Panc1 (cell line): Measurements from ENCODE around the gene SSR4. TPM values are rescaled to one million over a fixed set of nuclear protein-coding genes. Genes with fewer than 3 reads are reported as not detected.

Experiments
- ATAC-seq: fragments of 200-7000 bp; cut with Tn5 transposase; 2 replicates; pipeline ENCODE4 v1.9.1; 2020; ENCODE audit warnings: mild to moderate bottlenecking, moderate library complexity
- BruUV-seq: library from RNA; stranded (reverse); fragments of 400-500 nt; replicated peaks from 2 replicates; lab custom pipeline; 2021; lab: Mats Ljungman, UMichigan
- CTCF ChIA-PET: fragments of 300-600 bp; sonication (Branson Sonifier 250); formaldehyde crosslinking; loops from one replicate; lab custom pipeline; 2022; ENCODE audit warnings: antibody characterized with exemption; lab: Charles Lee
- POLR2A ChIA-PET: fragments of 300-600 bp; sonication (Branson Sonifier 250); formaldehyde crosslinking; loops from one replicate; lab custom pipeline; 2022; ENCODE audit warnings: antibody characterized with exemption; lab: Charles Lee
- DNase-seq: peaks from one replicate; pipeline ENCODE4 v3.0.0-alpha.2; 2010; ENCODE audit warnings: low read depth, low spot score
- H3K27ac ChIP-seq: 2 replicates; pipeline ENCODE4 v1.5.1; 2011; ENCODE audit warnings: mild to moderate bottlenecking, low read length, inconsistent platforms
- H3K27me3 ChIP-seq: fragments of 200-500 bp; sonication (Bioruptor generic); 2 replicates; pipeline ENCODE4 v1.6.0; 2014; ENCODE audit warnings: low read length, inconsistent platforms; ENCODE audit not compliant: control insufficient read depth, insufficient read depth
- H3K36me3 ChIP-seq: fragments of 200-500 bp; sonication (Bioruptor generic); 2 replicates; pipeline ENCODE4 v1.5.1; 2014; ENCODE audit warnings: inconsistent platforms, mild to moderate bottlenecking, low read length, moderate library complexity; ENCODE audit not compliant: control insufficient read depth, insufficient read depth
- H3K4me1 ChIP-seq: 2 replicates; pipeline ENCODE4 v1.5.1; 2011; ENCODE audit warnings: inconsistent platforms, mild to moderate bottlenecking, low read length, moderate library complexity; ENCODE audit not compliant: control insufficient read depth, insufficient read depth
- H3K4me3 ChIP-seq, 2 experiments: 2 replicates each; pipeline ENCODE4 v1.5.1; 2011 to 2012; ENCODE audit warnings: low read depth in 2 of 2, low read length in 2 of 2, mild to moderate bottlenecking in 2 of 2, inconsistent platforms in 1 of 2, moderate library complexity in 1 of 2
- H3K9me3 ChIP-seq: fragments of 200-500 bp; sonication (Bioruptor generic); 2 replicates; pipeline ENCODE4 v1.5.1; 2014; ENCODE audit warnings: low read depth, mild to moderate bottlenecking, inconsistent platforms, low read length, moderate library complexity; ENCODE audit not compliant: control insufficient read depth, insufficient read depth
- CTCF ChIP-seq: fragments of 450-650 bp; IDR thresholded peaks from 2 replicates; pipeline ENCODE4 v1.5.1; 2017; ENCODE audit warnings: mild to moderate bottlenecking
- POLR2AphosphoS5 ChIP-seq: IDR thresholded peaks from 2 replicates; pipeline ENCODE4 v1.6.1; 2012; ENCODE audit warnings: mild to moderate bottlenecking, low read depth, low read length, moderate library complexity
- REST ChIP-seq, 2 experiments: IDR thresholded peaks; 2 replicates each; pipeline ENCODE4 v1.6.1; 2011 to 2012; ENCODE audit warnings: low read depth in 2 of 2, control low read depth in 1 of 2, low read length in 1 of 2, mild to moderate bottlenecking in 1 of 2, moderate library complexity in 1 of 2; ENCODE audit not compliant: insufficient read depth in 1 of 2
- SIN3A ChIP-seq: IDR thresholded peaks from 2 replicates; pipeline ENCODE4 v1.6.1; 2012; ENCODE audit warnings: low read depth, mild to moderate bottlenecking, low read length, moderate library complexity, borderline replicate concordance; ENCODE audit not compliant: insufficient read depth
- TCF7L2 ChIP-seq: IDR thresholded peaks from 2 replicates; pipeline ENCODE4 v1.6.1; 2011; ENCODE audit warnings: mild to moderate bottlenecking, low read depth, low read length, inconsistent platforms
- in situ Hi-C: cut with HindIII; loops from 2 replicates; pipeline ENCODE4 v1.10.0; 2016; ENCODE audit warnings: low sequenced_read_pairs, low pct_unique_long_range_greater_than_20kb
- intact Hi-C: fragments of 100-400 bp; cut with micrococcal nuclease; formaldehyde crosslinking; loops from one replicate; pipeline ENCODE4 v1.10.0; 2022; ENCODE audit not compliant: unreplicated experiment
- total RNA-seq: library from RNA; stranded (reverse); gene quantifications from one replicate; pipeline ENCODE4 v1.2.1, GENCODE V29; 2021; ENCODE audit not compliant: unreplicated experiment

Gene SSR4
- total RNA-seq, 1 experiment from 2014 or later, result 504 TPM

- no peak for ATAC-seq
- Histone ChIP-seq H3K36me3 (no peaks in the 10 kb centered on the region), H3K27ac (peak overlapping the region; percentile 83), H3K27me3 (no peaks in the 10 kb centered on the region), H3K4me1 (peaks cover 10% of the 10 kb centered on the region; the same call in 1 of the 2 replicates), H3K9me3 (no peaks in the 10 kb centered on the region), H3K4me3 (peak overlapping the region; percentile 55 to 67)
- intact Hi-C loops (no loop called here), in situ Hi-C loops (no loop called here)
- no TSS peak for BruUV-seq
- no peak for TF ChIP-seq REST (IDR thresholded peaks at IDR 0.05; ENCODE audit: insufficient read depth in 1 of 2, low read depth in 2 of 2, low read length in 1 of 2)
- no peak for TF ChIP-seq CTCF
- TF ChIP-seq SIN3A, result no peak
- TF ChIP-seq POLR2AphosphoS5, result no peak
- TF ChIP-seq TCF7L2, result no peak
- POLR2A ChIA-PET, result no interaction called here
- no peak for DNase-seq
- CTCF ChIA-PET, result no interaction called here
These were observed 33.4 kb downstream of the SSR4 start for GRCh38 chrX:153827903-153828302.

GRCh38 chrX:153828308-153828707, 33.8 kb downstream of the SSR4 start:
- DNase-seq, result no peak
- TF ChIP-seq CTCF (no peak), TCF7L2 (peak; percentile 30; the same call in 1 of the 2 replicates)
- Histone ChIP-seq H3K4me3 (peak overlapping the region; percentile 55 to 67), H3K4me1 (peaks cover 10% of the 10 kb centered on the region; the same call in 1 of the 2 replicates), H3K27ac (peak overlapping the region; percentile 83), H3K27me3 (no peaks in the 10 kb centered on the region), H3K9me3 (no peaks in the 10 kb centered on the region), H3K36me3 (no peaks in the 10 kb centered on the region)
- in situ Hi-C loops, result no loop called here
- POLR2A ChIA-PET, result no interaction called here
- BruUV-seq, result no TSS peak
- ATAC-seq, result peak; percentile 22
- intact Hi-C loops, result no loop called here
- CTCF ChIA-PET, result no interaction called here
